ENCODE data around the gene ZNF282. TPM values are rescaled to one million over a fixed set of nuclear protein-coding genes. Genes with fewer than 3 reads are reported as not detected.

The ZNF282 gene
- total RNA-seq, 6 experiments from 2014 or later: 18.6 to 23.6 (median 21.0) TPM

GRCh38 chr7:149209518-149210269, 14.3 kb downstream of the ZNF282 start:
- Mint-ChIP-seq H3K9me3 (no peaks in the 10 kb centered on the region; the same call in 1 of the 2 replicates), H3K4me3 (peak overlapping the region; percentile 34; the same call in 1 of the 2 replicates), H3K27me3 (ENCODE audit: insufficient read depth) (no peaks in the 10 kb centered on the region), H3K27ac (peak overlapping the region; percentile 86), H3K36me3 (ENCODE audit: low read depth) (peaks cover 59% of the 10 kb centered on the region), H3K4me1 (ENCODE audit: low read depth) (peaks cover 13% of the 10 kb centered on the region)
- TF ChIP-seq CTCF (IDR thresholded peaks at IDR 0.05): peak; percentile 89
- peak; percentile 80 for DNase-seq

- Mint-ChIP-seq H3K27ac (no peak overlapping the region), H3K36me3 (ENCODE audit: low read depth) (peaks cover 61% of the 10 kb centered on the region), H3K9me3 (no peaks in the 10 kb centered on the region; the same call in 1 of the 2 replicates), H3K4me1 (ENCODE audit: low read depth) (peaks cover 13% of the 10 kb centered on the region), H3K27me3 (ENCODE audit: insufficient read depth) (no peaks in the 10 kb centered on the region), H3K4me3 (no peak overlapping the region)
- no peak for TF ChIP-seq CTCF (IDR thresholded peaks at IDR 0.05)
- no peak for DNase-seq
Observed at GRCh38 chr7:149210551-149210950, 15.2 kb downstream of the ZNF282 start.

- no peak for DNase-seq
- Mint-ChIP-seq H3K9me3 (no peaks in the 10 kb centered on the region; the same call in 1 of the 2 replicates), H3K27me3 (ENCODE audit: insufficient read depth) (no peaks in the 10 kb centered on the region; the same call in 1 of the 2 replicates), H3K36me3 (ENCODE audit: low read depth) (peaks cover 71% of the 10 kb centered on the region), H3K27ac (peak overlapping the region; percentile 45; the same call in 1 of the 2 replicates), H3K4me3 (no peak overlapping the region), H3K4me1 (ENCODE audit: low read depth) (peaks cover 31% of the 10 kb centered on the region)
- TF ChIP-seq CTCF (IDR thresholded peaks at IDR 0.05): no peak
Observed at GRCh38 chr7:149214020-149214720, 18.8 kb downstream of the ZNF282 start.

- Mint-ChIP-seq H3K27me3 (ENCODE audit: insufficient read depth) (peaks cover 3% of the 10 kb centered on the region), H3K9me3 (no peaks in the 10 kb centered on the region), H3K4me3 (no peak overlapping the region), H3K27ac (no peak overlapping the region), H3K4me1 (ENCODE audit: low read depth) (peaks cover 43% of the 10 kb centered on the region), H3K36me3 (ENCODE audit: low read depth) (peaks cover 67% of the 10 kb centered on the region)
- no peak for TF ChIP-seq CTCF (IDR thresholded peaks at IDR 0.05)
- no peak for DNase-seq
Observed at GRCh38 chr7:149216402-149216801, 21.1 kb downstream of the ZNF282 start.

GRCh38 chr7:149217570-149217969, 22.2 kb downstream of the ZNF282 start:
- no peak overlapping the region for H3K4me3 Mint-ChIP-seq
- peaks cover 3% of the 10 kb centered on the region for H3K27me3 Mint-ChIP-seq (ENCODE audit: insufficient read depth)
- no peak for TF ChIP-seq CTCF (IDR thresholded peaks at IDR 0.05)
- no peak for DNase-seq
- H3K27ac Mint-ChIP-seq: peak overlapping the region; percentile 49; the same call in 1 of the 2 replicates
- peaks cover 66% of the 10 kb centered on the region for H3K36me3 Mint-ChIP-seq (ENCODE audit: low read depth)
- no peaks in the 10 kb centered on the region for H3K9me3 Mint-ChIP-seq
- peaks cover 44% of the 10 kb centered on the region for H3K4me1 Mint-ChIP-seq (ENCODE audit: low read depth)

All from HFFc6 (cell line).